OCI-LY7 (cell line): Measurements from ENCODE around the gene EDAR.

Experiments used
- EZH2phosphoT487 ChIP-seq: fragments of 200-600 bp; sonication (generic); IDR thresholded peaks from 2 replicates; pipeline ENCODE4 v1.6.1; 2018; ENCODE audit warnings: low read depth, borderline replicate concordance, mild to moderate bottlenecking, mixed run types, antibody characterized with exemption, low read length, moderate library complexity, mixed read lengths
- TF ChIP-seq, protein P1 (sequence below): fragments of 200-600 bp; sonication (generic); conservative IDR thresholded peaks from 2 replicates; pipeline ENCODE4 v1.5.1; 2014; ENCODE audit warnings: mild to moderate bottlenecking, antibody characterized with exemption, low read length, moderate library complexity, mixed read lengths

DNA sequence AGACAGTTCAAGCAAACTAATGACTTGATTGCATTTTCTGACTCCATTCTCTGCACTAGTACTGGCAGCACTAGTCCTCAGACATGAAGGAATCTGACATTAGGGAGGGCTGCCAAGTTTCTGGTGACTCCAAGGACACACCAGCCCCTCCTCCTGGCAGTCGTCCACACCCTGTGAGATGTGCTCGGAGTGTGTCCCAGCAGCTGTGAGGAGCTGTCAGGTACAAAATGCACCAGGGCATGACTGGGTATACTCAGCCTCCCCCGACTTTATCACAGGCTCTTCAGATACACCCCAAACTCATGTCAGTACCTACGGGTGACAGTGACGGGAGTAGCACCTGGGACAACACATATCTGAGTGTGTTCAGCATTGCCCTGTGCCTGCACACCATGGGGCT, 43.1 kb downstream of the EDAR start:
- TF ChIP-seq, protein P1, sequence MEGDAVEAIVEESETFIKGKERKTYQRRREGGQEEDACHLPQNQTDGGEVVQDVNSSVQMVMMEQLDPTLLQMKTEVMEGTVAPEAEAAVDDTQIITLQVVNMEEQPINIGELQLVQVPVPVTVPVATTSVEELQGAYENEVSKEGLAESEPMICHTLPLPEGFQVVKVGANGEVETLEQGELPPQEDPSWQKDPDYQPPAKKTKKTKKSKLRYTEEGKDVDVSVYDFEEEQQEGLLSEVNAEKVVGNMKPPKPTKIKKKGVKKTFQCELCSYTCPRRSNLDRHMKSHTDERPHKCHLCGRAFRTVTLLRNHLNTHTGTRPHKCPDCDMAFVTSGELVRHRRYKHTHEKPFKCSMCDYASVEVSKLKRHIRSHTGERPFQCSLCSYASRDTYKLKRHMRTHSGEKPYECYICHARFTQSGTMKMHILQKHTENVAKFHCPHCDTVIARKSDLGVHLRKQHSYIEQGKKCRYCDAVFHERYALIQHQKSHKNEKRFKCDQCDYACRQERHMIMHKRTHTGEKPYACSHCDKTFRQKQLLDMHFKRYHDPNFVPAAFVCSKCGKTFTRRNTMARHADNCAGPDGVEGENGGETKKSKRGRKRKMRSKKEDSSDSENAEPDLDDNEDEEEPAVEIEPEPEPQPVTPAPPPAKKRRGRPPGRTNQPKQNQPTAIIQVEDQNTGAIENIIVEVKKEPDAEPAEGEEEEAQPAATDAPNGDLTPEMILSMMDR, result no peak
- no peak for TF ChIP-seq EZH2phosphoT487
